HepG2 (cell line): ENCODE data around the gene NCBP1. TPM values are rescaled to one million over a fixed set of nuclear protein-coding genes. Genes with fewer than 3 reads are reported as not detected.

Experiments used
- BCL6 ChIP-seq: IDR thresholded peaks from 2 replicates; pipeline ENCODE4 v1.6.1; 2016; ENCODE audit warnings: missing genetic modification reagents, missing compliant biosample characterization
- DR1 ChIP-seq: sonication (generic); formaldehyde crosslinking; IDR thresholded peaks from 2 replicates; pipeline ENCODE4 v1.8.0; 2021; ENCODE audit warnings: mild to moderate bottlenecking, missing genetic modification reagents, inconsistent platforms
- HOXA9 ChIP-seq: sonication (generic); formaldehyde crosslinking; IDR thresholded peaks from 2 replicates; pipeline ENCODE4 v1.8.1; 2022; ENCODE audit warnings: missing genetic modification reagents, mild to moderate bottlenecking, moderate library complexity, borderline replicate concordance
- IRF2 ChIP-seq: IDR thresholded peaks from 2 replicates; pipeline ENCODE4 v1.6.1; 2018; ENCODE audit warnings: missing genetic modification reagents, missing compliant biosample characterization
- KLF9 ChIP-seq: IDR thresholded peaks from 2 replicates; pipeline ENCODE4 v1.6.1; 2016; ENCODE audit warnings: low read depth
- NFRKB ChIP-seq: fragments of 450-650 bp; IDR thresholded peaks from 2 replicates; pipeline ENCODE4 v1.6.1; 2017
- NFYC ChIP-seq: IDR thresholded peaks from 2 replicates; pipeline ENCODE4 v1.6.1; 2016; ENCODE audit warnings: missing genetic modification reagents, missing compliant biosample characterization
- ZBTB40 ChIP-seq, 2 experiments: fragments of 450-650 bp in 1 of 2; sonication (generic) in 1 of 2; formaldehyde crosslinking in 1 of 2; IDR thresholded peaks; 2 replicates each; pipeline versions ENCODE4 v1.6.1 to v1.8.0; 2016 to 2022; ENCODE audit warnings: antibody characterized with exemption in 1 of 2, mild to moderate bottlenecking in 1 of 2, missing genetic modification reagents in 1 of 2
- ZBTB7A ChIP-seq: sonication (generic); formaldehyde crosslinking; IDR thresholded peaks from 2 replicates; pipeline ENCODE4 v1.8.0; 2022; ENCODE audit warnings: mild to moderate bottlenecking, missing genetic modification reagents
- ZKSCAN8 ChIP-seq: IDR thresholded peaks from 2 replicates; pipeline ENCODE4 v1.6.1; 2016; ENCODE audit warnings: borderline replicate concordance, missing genetic modification reagents, missing compliant biosample characterization
- ZMYM2 ChIP-seq: sonication (generic); formaldehyde crosslinking; IDR thresholded peaks from 2 replicates; pipeline ENCODE4 v1.8.0; 2022; ENCODE audit warnings: mild to moderate bottlenecking, missing genetic modification reagents
- ZNF280D ChIP-seq: sonication (generic); formaldehyde crosslinking; IDR thresholded peaks from 2 replicates; pipeline ENCODE4 v1.5.1; 2020; ENCODE audit warnings: mild to moderate bottlenecking, missing genetic modification reagents
- ZNF33A ChIP-seq: sonication (generic); formaldehyde crosslinking; IDR thresholded peaks from 2 replicates; pipeline ENCODE4 v1.5.1; 2020; ENCODE audit warnings: missing genetic modification reagents, mild to moderate bottlenecking, moderate library complexity, borderline replicate concordance
- ZNF367 ChIP-seq: sonication (generic); formaldehyde crosslinking; IDR thresholded peaks from 2 replicates; pipeline ENCODE4 v1.4.0; 2020; ENCODE audit warnings: missing genetic modification reagents, borderline replicate concordance
- ZNF572 ChIP-seq: sonication (generic); formaldehyde crosslinking; IDR thresholded peaks from 2 replicates; pipeline ENCODE4 v1.5.1; 2020; ENCODE audit warnings: mild to moderate bottlenecking, missing genetic modification reagents
- ZNF768 ChIP-seq: sonication (generic); formaldehyde crosslinking; IDR thresholded peaks from 2 replicates; pipeline ENCODE4 v1.4.0; 2020; ENCODE audit warnings: missing genetic modification reagents
- polyA plus RNA-seq, 8 experiments: library from polyadenylated mRNA; depleted of rRNA in 3 of 8; stranded (reverse) in 7 of 8; unstranded in 1 of 8; fragments of >200 nt; fragmentation: Illumina TruSeq in 4 of 8; extraction: Trizol in 4 of 8; gene quantifications; 2 replicates each; pipeline versions ENCODE4 v1.2.1 to v1.2.3, GENCODE V29; 2011 to 2016; ENCODE audit warnings: low read depth in 4 of 8, missing spikeins in 1 of 8, mixed read lengths in 1 of 8; ENCODE audit not compliant: insufficient read depth in 1 of 8
- total RNA-seq, 5 experiments: library from RNA; depleted of rRNA; stranded (reverse); fragments of >200 nt; fragmentation: Illumina TruSeq; extraction: Trizol; gene quantifications; 2 replicates each; pipeline ENCODE4 v1.2.3, GENCODE V29; 2016; ENCODE audit warnings: low read depth in 1 of 5

The NCBP1 gene
- total and polyA plus RNA-seq, 2 of the 13 experiments (the other 11 are each of a cell fraction or from before 2014, with no cell fraction given) = 13.3 to 40.2 TPM

DNA sequence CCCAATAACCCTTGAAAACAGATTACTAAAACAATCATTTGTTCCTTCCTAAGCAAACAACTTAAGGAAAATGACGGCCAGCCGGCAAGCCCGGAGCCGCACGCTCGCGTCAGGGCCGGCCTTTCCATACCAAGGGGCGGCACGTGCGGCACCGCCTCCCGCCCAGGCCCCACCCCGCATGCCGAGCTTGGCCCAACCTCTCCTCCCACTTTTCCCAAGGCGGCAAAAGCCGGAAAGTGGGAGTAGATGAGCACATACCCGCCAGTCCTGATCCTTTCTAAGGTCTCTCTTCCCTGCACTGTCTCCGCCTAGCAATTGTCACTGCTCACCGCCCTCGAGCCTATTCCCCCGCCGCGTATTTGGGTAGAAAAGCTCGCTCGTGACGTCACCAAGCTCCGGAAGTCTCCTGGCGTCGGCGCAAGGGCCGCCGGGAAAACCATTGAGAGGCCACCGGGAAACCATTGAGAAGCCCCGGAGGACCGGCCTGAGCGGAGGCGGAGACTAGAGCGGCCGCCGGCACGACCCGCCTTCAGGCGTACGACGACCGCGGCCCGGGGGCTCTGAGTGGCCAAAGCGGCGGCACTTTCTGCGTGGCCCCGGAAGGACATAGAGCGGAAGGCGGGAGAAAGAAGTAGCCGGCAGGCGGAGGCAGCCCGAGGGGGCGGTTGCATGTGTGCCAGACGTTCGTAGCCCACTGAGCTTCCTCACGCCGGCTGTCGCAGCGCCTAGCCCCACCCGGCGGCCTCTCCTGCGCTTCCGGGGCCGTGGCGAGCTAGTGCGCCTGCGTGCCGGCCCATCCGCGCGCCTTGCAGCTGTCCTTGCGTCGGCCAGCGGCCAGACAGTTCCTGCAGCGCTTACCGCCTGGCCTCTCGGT lies at the start of gene NCBP1, which contains the start of gene TSTD2 (continued):
- no peak for TF ChIP-seq HOXA9 (CRISPR knock-in tag)
- TF ChIP-seq BCL6 (CRISPR knock-in tag) = 0 out of 2 replicates have a peak, but pooled peaks have one; percentile 4
- peak; percentile 91 for TF ChIP-seq NFYC
- peak; percentile 79; the same call in 1 of the 2 replicates for TF ChIP-seq IRF2 (CRISPR knock-in tag)
- TF ChIP-seq ZBTB7A (CRISPR knock-in tag) = no peak
- TF ChIP-seq ZNF768 (CRISPR knock-in tag) = no peak
- TF ChIP-seq ZNF33A (CRISPR knock-in tag) = no peak
- TF ChIP-seq ZNF280D = no peak
- no peak for TF ChIP-seq ZNF367 (CRISPR knock-in tag)
- TF ChIP-seq ZKSCAN8 (CRISPR knock-in tag) = no peak
- peak; percentile 24; the same call in 1 of the 2 replicates for TF ChIP-seq ZBTB40 (IDR thresholded peaks at IDR 0.05)
- no peak; the same call in 1 of the 2 replicates for TF ChIP-seq ZBTB40 (CRISPR knock-in tag; IDR thresholded peaks at IDR 0.05)
- TF ChIP-seq ZMYM2 (CRISPR knock-in tag) = no peak
- TF ChIP-seq NFRKB = no peak
- peak; percentile 73; the same call in 1 of the 2 replicates for TF ChIP-seq DR1
- TF ChIP-seq KLF9 (CRISPR knock-in tag) = 0 out of 2 replicates have a peak, but pooled peaks have one; percentile 17
- no peak for TF ChIP-seq ZNF572 (CRISPR knock-in tag)
